Epithelial cell of prostate (primary cell): ENCODE measurements around the gene TMEM266.
"Not testable (repeated sequence)": the region's sequence is repeated elsewhere in the genome, so short reads cannot be mapped to it uniquely, and the experiment has no call there.

Source experiments
- DNase-seq: peaks from one replicate; pipeline ENCODE4 v3.0.0-alpha.2; 2011; ENCODE audit warnings: low read depth, low spot score
- H3K27ac ChIP-seq: fragments of 450-650 bp; 2 replicates; pipeline ENCODE4 v1.5.1; 2017; ENCODE audit warnings: mild to moderate bottlenecking

The TMEM266 gene

DNA sequence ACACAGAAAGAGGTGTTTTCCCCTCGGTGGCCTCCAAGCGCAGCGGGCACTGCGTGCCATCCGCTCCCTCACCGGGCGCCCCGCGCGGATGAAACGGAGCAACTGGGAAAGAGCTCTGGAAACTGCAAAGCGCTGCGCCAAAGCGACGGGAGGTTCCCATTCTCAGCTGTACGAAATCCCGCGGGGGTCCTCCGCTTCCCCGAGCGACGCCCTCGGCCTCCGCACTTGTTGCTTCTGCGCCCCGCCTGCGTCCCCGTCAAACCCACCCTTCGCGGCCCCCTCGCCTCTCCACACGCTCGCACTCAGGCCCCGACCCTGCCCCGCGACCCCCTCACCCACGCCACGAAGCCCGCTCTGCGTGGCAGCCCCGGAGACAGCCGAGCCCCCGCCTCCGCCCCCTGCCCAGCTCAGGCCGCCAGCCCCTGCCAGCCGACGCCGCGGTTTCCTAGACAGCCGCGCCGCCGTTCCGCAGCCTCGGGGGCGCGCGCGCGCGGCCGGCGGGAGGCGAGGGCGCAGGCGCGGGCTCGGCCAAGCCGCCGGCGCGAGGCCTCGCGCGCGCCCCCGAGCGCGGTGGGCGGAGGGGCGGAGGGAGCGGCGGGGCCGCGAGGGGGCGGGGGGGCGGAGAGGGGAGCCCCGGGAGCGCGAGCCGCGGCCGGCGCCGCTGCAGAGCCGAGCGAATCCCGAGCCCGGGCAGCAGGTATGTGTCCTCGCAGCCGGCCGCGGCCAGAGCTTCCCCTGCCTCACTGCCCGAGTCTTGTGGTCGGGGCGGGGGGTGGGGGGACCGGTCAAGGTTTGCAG, at the start of gene TMEM266:
Gene TMEM266 (plus strand): TSS at position 666 of the 798 bp plus-strand sequence. CDS start 74,279 bp downstream, outside the sequence.
- H3K27ac ChIP-seq: no peak within 1 kb of the TSS

GRCh38 chr15:76010613-76011012, 49.2 kb upstream of the TMEM266 start:
- H3K27ac ChIP-seq: no peak overlapping the region
- DNase-seq: no peak

More for the DNA sequence above, at the start of gene TMEM266:
- DNase-seq: no peak

DNA sequence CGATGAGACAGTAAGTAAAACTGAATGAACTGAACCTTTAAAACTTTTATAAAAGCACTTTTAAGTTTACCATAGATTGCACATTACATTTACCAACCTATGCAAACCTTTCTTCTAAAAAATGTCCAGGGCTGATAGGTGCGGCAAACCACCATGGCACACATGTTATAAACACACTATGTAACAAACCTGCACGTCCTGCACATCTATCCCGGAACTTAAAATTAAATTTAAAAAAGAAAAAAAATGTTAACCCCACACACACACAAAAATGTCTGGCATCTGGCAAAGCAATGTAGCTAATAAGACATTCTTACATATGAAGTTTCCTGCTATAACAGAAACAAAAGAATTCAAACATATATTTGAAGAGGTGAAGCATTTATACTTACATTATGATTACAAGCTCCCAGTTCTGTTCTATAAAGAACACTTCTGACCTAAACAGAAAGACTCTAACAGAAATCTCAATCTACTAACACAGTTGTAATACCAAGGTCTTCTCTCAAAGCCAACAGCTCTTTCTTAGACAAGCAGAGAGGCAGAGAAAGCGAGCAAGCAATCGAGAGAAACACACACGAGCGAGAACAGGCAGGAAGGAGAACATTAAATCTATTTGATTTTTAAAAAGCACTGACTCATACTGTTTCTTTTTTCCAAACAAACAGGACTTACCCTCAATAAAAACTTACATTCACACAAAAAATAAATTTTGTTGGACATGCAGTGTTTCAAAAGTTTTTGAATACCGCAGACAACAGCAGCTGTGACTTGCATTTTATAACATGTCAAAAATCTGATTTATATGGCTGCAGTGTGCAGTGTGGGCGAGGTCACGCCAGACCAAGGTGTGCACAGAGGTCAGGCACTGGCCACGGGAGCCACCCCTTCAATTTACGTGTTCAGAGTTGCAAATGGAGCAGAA, 47.9 kb upstream of the TMEM266 start, which contains the start of gene NRG4:
Gene NRG4 (minus strand): TSS at position 798 of the 925 bp plus-strand sequence. CDS start 1,194 bp downstream, outside the sequence.
- peak within 1 kb of the TSS; percentile 31 for H3K27ac ChIP-seq
- DNase-seq: no peak

- H3K27ac ChIP-seq, DNase-seq: not testable (repeated sequence)
Observed at GRCh38 chr15:76013470-76013869, 46.3 kb upstream of the TMEM266 start.

GRCh38 chr15:76024021-76024768, 35.6 kb upstream of the TMEM266 start:
- H3K27ac ChIP-seq: no peak overlapping the region
- no peak for DNase-seq

GRCh38 chr15:76032046-76032445, 27.7 kb upstream of the TMEM266 start:
- no peak overlapping the region for H3K27ac ChIP-seq
- no peak for DNase-seq

GRCh38 chr15:76033438-76033837, 26.3 kb upstream of the TMEM266 start:
- H3K27ac ChIP-seq: no peak overlapping the region
- no peak for DNase-seq

- H3K27ac ChIP-seq: no peak overlapping the region
- no peak for DNase-seq
Observed at GRCh38 chr15:76034111-76034510, 25.7 kb upstream of the TMEM266 start.

GRCh38 chr15:76035593-76035992, 24.2 kb upstream of the TMEM266 start:
- DNase-seq: no peak
- no peak overlapping the region for H3K27ac ChIP-seq

GRCh38 chr15:76038512-76038911, 21.3 kb upstream of the TMEM266 start:
- no peak overlapping the region for H3K27ac ChIP-seq
- peak; percentile 80 for DNase-seq

- DNase-seq, H3K27ac ChIP-seq: not testable (repeated sequence)
Observed at GRCh38 chr15:76054201-76054600, 5.6 kb upstream of the TMEM266 start.

- DNase-seq: peak; percentile 39
- H3K27ac ChIP-seq: peak overlapping the region; percentile 1
Observed at GRCh38 chr15:76056931-76057330, 2.9 kb upstream of the TMEM266 start.

GRCh38 chr15:76057332-76058000, 2.3 kb upstream of the TMEM266 start:
- DNase-seq: no peak
- H3K27ac ChIP-seq: peak overlapping the region; percentile 1

GRCh38 chr15:76058714-76059319, 968 bp upstream of the TMEM266 start:
- no peak for DNase-seq
- no peak overlapping the region for H3K27ac ChIP-seq

DNA sequence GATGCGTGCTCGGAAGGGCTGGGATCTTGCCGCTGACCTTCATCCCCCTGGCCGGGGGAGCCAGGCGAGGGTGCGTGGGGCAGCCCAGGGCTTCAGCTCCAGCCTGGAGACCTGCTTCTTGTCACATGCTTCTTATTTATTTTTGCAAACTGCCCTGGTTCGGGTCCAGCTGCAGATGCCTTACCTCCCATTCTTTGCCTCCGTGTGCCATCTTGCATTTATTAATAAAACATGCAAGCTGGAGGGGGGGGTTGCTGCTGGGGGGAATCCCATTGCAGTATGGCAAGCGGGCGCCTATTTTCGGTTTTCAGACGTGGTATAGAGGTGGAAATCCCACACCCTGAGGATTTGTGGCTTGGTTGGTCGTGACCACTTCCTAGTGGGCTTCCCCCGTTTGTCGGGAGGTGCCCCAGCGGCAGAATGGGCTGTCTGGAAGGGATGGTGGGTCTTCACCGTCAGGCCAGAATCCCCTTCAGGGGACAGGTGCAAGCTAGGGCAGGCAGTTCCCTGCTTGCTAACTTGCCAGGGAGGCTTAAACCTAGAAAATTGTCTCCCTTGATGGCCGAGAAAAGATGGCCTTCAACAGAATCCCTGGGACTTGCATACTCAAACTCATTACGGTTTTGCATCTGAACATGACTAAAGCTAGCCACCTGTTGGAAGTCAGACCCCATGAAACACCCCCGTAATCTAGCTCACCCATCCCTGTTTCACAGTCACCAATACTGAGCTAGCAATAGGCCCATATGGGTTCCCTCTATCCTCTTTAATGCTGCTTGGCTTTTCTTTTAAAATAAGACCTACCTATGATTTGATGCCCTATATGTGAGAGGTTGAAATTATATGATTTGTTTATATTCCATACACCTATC, 569 bp downstream of the TMEM266 start:
- no peak for DNase-seq
- no peak overlapping the region for H3K27ac ChIP-seq

GRCh38 chr15:76061700-76062099, 1.9 kb downstream of the TMEM266 start:
- no peak for DNase-seq
- no peak overlapping the region for H3K27ac ChIP-seq

DNA sequence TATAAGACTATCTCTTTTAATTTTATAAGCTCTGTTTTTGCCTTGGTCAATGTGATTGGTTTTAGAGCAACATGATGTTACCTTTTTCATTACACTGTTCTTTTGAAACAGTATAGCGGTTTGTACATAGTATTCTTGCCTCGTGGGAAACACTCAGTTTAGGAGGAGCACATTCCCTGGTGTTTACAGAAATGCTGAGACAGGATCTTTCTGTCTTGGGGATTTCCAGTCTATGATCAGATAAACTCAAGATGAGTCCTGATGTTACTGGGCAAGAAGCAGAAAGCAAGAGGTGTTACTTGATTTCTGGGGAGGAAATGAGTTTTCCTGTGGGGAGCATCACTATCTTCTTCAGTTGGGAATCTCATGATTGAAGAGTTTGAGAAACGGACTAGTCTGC, 2.5 kb downstream of the TMEM266 start:
- DNase-seq: no peak
- no peak overlapping the region for H3K27ac ChIP-seq

- DNase-seq: no peak
- H3K27ac ChIP-seq: no peak overlapping the region
Observed at GRCh38 chr15:76064375-76064774, 4.6 kb downstream of the TMEM266 start.
